ENCODE measurements around the gene ADM5.

GRCh38 chr19:49738268-49738667 lies 48.9 kb downstream of the ADM5 start:
- TF ChIP-seq CTCF (IDR thresholded peaks at IDR 0.05) (no peak), POLR2A (IDR thresholded peaks at IDR 0.05) (no peak)

Data from right lobe of liver (tissue), 4 donors.